GM12878 (cell line): Measurements from ENCODE around the gene USE1. TPM values are rescaled to one million over a fixed set of nuclear protein-coding genes. Genes with fewer than 3 reads are reported as not detected.

ENCODE experiments used
- ATAC-seq: fragments of 200-7000 bp; cut with Tn5 transposase; 3 replicates; pipeline ENCODE4 v1.9.1; 2020; ENCODE audit warnings: mild to moderate bottlenecking, moderate library complexity
- BruUV-seq: library from RNA; stranded (reverse); fragments of 400-500 nt; replicated peaks from 2 replicates; lab custom pipeline; 2021; lab: Mats Ljungman, UMichigan
- CTCF ChIA-PET: fragments of 300-600 bp; sonication (Branson Sonifier 250); formaldehyde crosslinking; extraction: SDS; loops from one replicate; lab custom pipeline; 2021; ENCODE audit warnings: inconsistent platforms; lab: Yijun Ruan, JAX
- POLR2A ChIA-PET: fragments of 350-600 bp; formaldehyde crosslinking; extraction: SDS; loops from one replicate; lab custom pipeline; 2021; ENCODE audit warnings: inconsistent platforms; lab: Charles Lee
- RAD21 ChIA-PET: fragments of 300-600 bp; sonication (Branson Sonifier 250); formaldehyde crosslinking; loops from one replicate; lab custom pipeline; 2023; ENCODE audit warnings: antibody characterized with exemption; ENCODE audit not compliant: unreplicated experiment; lab: Charles Lee
- SMC1A ChIA-PET: fragments of 300-600 bp; sonication (Branson Sonifier 250); formaldehyde crosslinking; loops from one replicate; lab custom pipeline; 2023; ENCODE audit not compliant: unreplicated experiment, uncharacterized antibody; lab: Charles Lee
- DNase-seq: peaks from one replicate; pipeline ENCODE4 v3.0.0-alpha.2; 2011; ENCODE audit warnings: low read depth, low spot score
- FAIRE-seq: peaks from 3 replicates; lab custom pipeline; 2011; peaks lifted over from hg19 to GRCh38; lab: Jason Lieb, UNC
- H2AFZ ChIP-seq: 2 replicates; pipeline ENCODE4 v1.6.0; 2011; ENCODE audit warnings: low read depth, low read length, control low read depth; ENCODE audit not compliant: control insufficient read depth
- H3K27ac ChIP-seq: 2 replicates; pipeline ENCODE4 v1.5.1; 2011; ENCODE audit warnings: control low read depth; ENCODE audit not compliant: control insufficient read depth, insufficient read depth
- H3K27me3 ChIP-seq, 2 experiments: replicated peaks in 1 of 2; 2 replicates each; pipeline versions ENCODE4 v1.6.0 to v1.6.1; 2011; ENCODE audit warnings: low read length in 1 of 2; ENCODE audit not compliant: control insufficient read depth in 2 of 2, insufficient read depth in 2 of 2
- H3K36me3 ChIP-seq, 2 experiments: 2 replicates each; pipeline ENCODE4 v1.5.1; 2011; ENCODE audit warnings: low read length in 1 of 2; ENCODE audit not compliant: control insufficient read depth in 2 of 2, insufficient read depth in 2 of 2
- H3K4me1 ChIP-seq: 2 replicates; pipeline ENCODE4 v1.6.1; 2011; ENCODE audit warnings: mild to moderate bottlenecking, low read length, moderate library complexity, mixed read lengths; ENCODE audit not compliant: control insufficient read depth, insufficient read depth
- H3K4me2 ChIP-seq: 2 replicates; pipeline ENCODE4 v1.6.0; 2011; ENCODE audit warnings: control low read depth; ENCODE audit not compliant: control insufficient read depth, insufficient read depth
- H3K4me3 ChIP-seq: fragments of 200-600 bp; sonication (generic); 2 replicates; pipeline ENCODE4 v1.5.1; 2016
- H3K79me2 ChIP-seq: 2 replicates; pipeline ENCODE4 v1.6.0; 2011; ENCODE audit warnings: low read length; ENCODE audit not compliant: control insufficient read depth, insufficient read depth
- H3K9ac ChIP-seq: 2 replicates; pipeline ENCODE4 v1.8.0; 2011; ENCODE audit warnings: low read length, control low read depth, mixed read lengths; ENCODE audit not compliant: control insufficient read depth, insufficient read depth
- H3K9me3 ChIP-seq: replicated peaks from 3 replicates; pipeline ENCODE4 v1.5.1; 2011; ENCODE audit warnings: mild to moderate bottlenecking, low read length; ENCODE audit not compliant: control insufficient read depth, insufficient read depth
- H4K20me1 ChIP-seq: 2 replicates; pipeline ENCODE4 v1.6.0; 2011; ENCODE audit not compliant: control insufficient read depth, insufficient read depth
- BMI1 ChIP-seq: fragments of 450-650 bp; IDR thresholded peaks from 2 replicates; pipeline ENCODE4 v1.6.1; 2016; ENCODE audit warnings: mild to moderate bottlenecking, moderate library complexity, borderline replicate concordance
- BRCA1 ChIP-seq: IDR thresholded peaks from 2 replicates; pipeline ENCODE4 v1.6.1; 2011; ENCODE audit warnings: low read depth, low read length, improper control_type of control experiment
- CHD2 ChIP-seq: IDR thresholded peaks from 2 replicates; pipeline ENCODE4 v1.6.1; 2011; ENCODE audit warnings: low read depth, low read length, improper control_type of control experiment, borderline replicate concordance
- MEF2A ChIP-seq: IDR thresholded peaks from 2 replicates; pipeline ENCODE4 v1.6.1; 2011; ENCODE audit warnings: low read depth, mild to moderate bottlenecking, low read length, moderate library complexity; ENCODE audit not compliant: insufficient read depth
- NR2C2 ChIP-seq: IDR thresholded peaks from 2 replicates; pipeline ENCODE4 v1.6.1; 2011; ENCODE audit warnings: borderline replicate concordance, low read depth; ENCODE audit not compliant: control insufficient read depth, insufficient read length
- POLR2A ChIP-seq: IDR thresholded peaks from 2 replicates; pipeline ENCODE4 v1.6.1; 2011; ENCODE audit warnings: low read depth, mild to moderate bottlenecking, low read length
- SMAD1 ChIP-seq: fragments of 450-650 bp; IDR thresholded peaks from 2 replicates; pipeline ENCODE4 v1.6.1; 2018; ENCODE audit warnings: mild to moderate bottlenecking, low read depth; ENCODE audit not compliant: partially characterized antibody
- SRF ChIP-seq, 2 experiments: IDR thresholded peaks; 2 replicates each; pipeline ENCODE4 v1.6.1; 2011; ENCODE audit warnings: low read depth in 2 of 2, low read length in 2 of 2, mild to moderate bottlenecking in 1 of 2, moderate library complexity in 1 of 2
- TCF12 ChIP-seq: IDR thresholded peaks from 2 replicates; pipeline ENCODE4 v1.6.1; 2011; ENCODE audit warnings: low read depth, mild to moderate bottlenecking, low read length
- WGBS: methylation state at CpG from one replicate; pipeline ENCODE4 v1.1.6; 2016; ENCODE audit warnings: low lambda C conversion rate; ENCODE audit not compliant: insufficient replicate concordance, insufficient coverage; ENCODE audit errors: missing lambda C conversion rate; 5-methylcytosine and 5-hydroxymethylcytosine counted together
- in situ Hi-C: fragments of 300-500 bp; cut with MboI; formaldehyde crosslinking; loops from 9 replicates; pipeline ENCODE4 v1.14.3; 2018; ENCODE audit warnings: mixed read lengths
- intact Hi-C: fragments of 100-400 bp; cut with micrococcal nuclease; formaldehyde crosslinking; loops from one replicate; pipeline ENCODE4 v1.14.2; 2022; ENCODE audit not compliant: unreplicated experiment
- polyA plus RNA-seq, 11 experiments: library from polyadenylated mRNA; depleted of rRNA in 4 of 11; unstranded in 6 of 11; stranded (reverse) in 5 of 11; fragments of >200 nt; fragmentation: Nextera tagmentation in 4 of 11; fragmentation: Illumina TruSeq in 1 of 11; extraction: Ambion mirVana in 4 of 11; extraction: Trizol in 1 of 11; gene quantifications; 1 replicate in 1 of 11; 2 replicates in 10 of 11; pipeline versions ENCODE4 v1.2.1 to v1.2.3, GENCODE V29; 2011 to 2016; ENCODE audit warnings: inconsistent platforms in 2 of 11, missing spikeins in 2 of 11, low read depth in 1 of 11
- total RNA-seq, 4 experiments: library from RNA; depleted of rRNA in 3 of 4; stranded (reverse); fragments of >200 nt in 3 of 4; fragmentation: Illumina TruSeq in 1 of 4; extraction: Trizol in 1 of 4; gene quantifications; 2 replicates each; pipeline versions ENCODE4 v1.2.1 to v1.2.3, GENCODE V29; 2013 to 2021
- TF ChIP-seq, protein P1 (sequence below): IDR thresholded peaks from 2 replicates; pipeline ENCODE4 v1.6.1; 2012; ENCODE audit warnings: low read length, inconsistent platforms
- TF ChIP-seq, protein P2 (sequence below): fragments of 450-650 bp; IDR thresholded peaks from 2 replicates; pipeline ENCODE4 v1.6.1; 2017; ENCODE audit warnings: mild to moderate bottlenecking, moderate library complexity
- TF ChIP-seq, protein P3 (sequence below): IDR thresholded peaks from 2 replicates; pipeline ENCODE4 v1.6.1; 2012; ENCODE audit warnings: improper control_type of control experiment, low read depth, low read length; ENCODE audit not compliant: insufficient replicate concordance

Gene USE1
- total and polyA plus RNA-seq, 10 of the 15 experiments (the other 5 are each of a cell fraction or from before 2014, with no cell fraction given), result 9.7 to 24.0 (median 16.1) TPM

DNA sequence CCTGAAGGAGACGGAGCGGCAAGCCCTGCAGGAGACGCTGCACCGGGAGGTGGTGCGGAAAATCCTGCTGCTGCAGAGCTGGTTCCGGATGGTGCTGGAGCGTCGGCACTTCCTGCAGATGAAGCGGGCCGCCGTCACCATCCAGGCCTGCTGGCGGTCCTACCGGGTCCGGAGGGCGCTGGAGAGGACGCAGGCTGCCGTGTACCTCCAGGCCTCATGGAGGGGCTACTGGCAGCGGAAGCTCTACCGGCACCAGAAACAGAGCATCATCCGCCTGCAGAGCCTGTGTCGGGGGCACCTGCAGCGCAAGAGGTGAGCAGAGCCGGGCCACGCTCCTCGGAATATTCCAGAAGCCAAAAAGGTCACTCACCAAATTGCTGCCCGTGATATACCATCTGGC is 22.4 kb upstream of the USE1 start:
- Histone ChIP-seq H3K9me3 (no peaks in the 10 kb centered on the region), H3K36me3 (peaks cover 25 to 37% of the 10 kb centered on the region in 2 experiments; a peak in 3 of 4 replicates), H3K4me1 (no peaks in the 10 kb centered on the region), H3K4me2 (no peak overlapping the region), H3K9ac (no peak overlapping the region), H3K27ac (no peak overlapping the region), H3K79me2 (no peaks in the 10 kb centered on the region), H3K27me3 (no peaks in the 10 kb centered on the region), H4K20me1 (no peaks in the 10 kb centered on the region), H3K4me3 (no peak overlapping the region), H2AFZ (no peak overlapping the region)
- ChIA-PET RAD21 (no interaction called here), POLR2A (no interaction called here), SMC1A (no interaction called here), CTCF (no interaction called here)
- ATAC-seq (no peak), FAIRE-seq (no peak), DNase-seq (no peak)
- no TSS peak for BruUV-seq
- 98% methylated on average over 23 of the region's 26 CpGs for WGBS
- in situ Hi-C loops, result no loop called here
- intact Hi-C loops, result no loop called here
- TF ChIP-seq NR2C2 (no peak), SMAD1 (no peak), BMI1 (no peak), CHD2 (no peak), MEF2A (no peak), TCF12 (no peak), SRF (IDR thresholded peaks at IDR 0.05; ENCODE audit: low read depth in 2 of 2, low read length in 2 of 2) (no peak), POLR2A (no peak), BRCA1 (no peak)
- TF ChIP-seq, protein P1, sequence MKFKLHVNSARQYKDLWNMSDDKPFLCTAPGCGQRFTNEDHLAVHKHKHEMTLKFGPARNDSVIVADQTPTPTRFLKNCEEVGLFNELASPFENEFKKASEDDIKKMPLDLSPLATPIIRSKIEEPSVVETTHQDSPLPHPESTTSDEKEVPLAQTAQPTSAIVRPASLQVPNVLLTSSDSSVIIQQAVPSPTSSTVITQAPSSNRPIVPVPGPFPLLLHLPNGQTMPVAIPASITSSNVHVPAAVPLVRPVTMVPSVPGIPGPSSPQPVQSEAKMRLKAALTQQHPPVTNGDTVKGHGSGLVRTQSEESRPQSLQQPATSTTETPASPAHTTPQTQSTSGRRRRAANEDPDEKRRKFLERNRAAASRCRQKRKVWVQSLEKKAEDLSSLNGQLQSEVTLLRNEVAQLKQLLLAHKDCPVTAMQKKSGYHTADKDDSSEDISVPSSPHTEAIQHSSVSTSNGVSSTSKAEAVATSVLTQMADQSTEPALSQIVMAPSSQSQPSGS, result no peak
- TF ChIP-seq, protein P2, sequence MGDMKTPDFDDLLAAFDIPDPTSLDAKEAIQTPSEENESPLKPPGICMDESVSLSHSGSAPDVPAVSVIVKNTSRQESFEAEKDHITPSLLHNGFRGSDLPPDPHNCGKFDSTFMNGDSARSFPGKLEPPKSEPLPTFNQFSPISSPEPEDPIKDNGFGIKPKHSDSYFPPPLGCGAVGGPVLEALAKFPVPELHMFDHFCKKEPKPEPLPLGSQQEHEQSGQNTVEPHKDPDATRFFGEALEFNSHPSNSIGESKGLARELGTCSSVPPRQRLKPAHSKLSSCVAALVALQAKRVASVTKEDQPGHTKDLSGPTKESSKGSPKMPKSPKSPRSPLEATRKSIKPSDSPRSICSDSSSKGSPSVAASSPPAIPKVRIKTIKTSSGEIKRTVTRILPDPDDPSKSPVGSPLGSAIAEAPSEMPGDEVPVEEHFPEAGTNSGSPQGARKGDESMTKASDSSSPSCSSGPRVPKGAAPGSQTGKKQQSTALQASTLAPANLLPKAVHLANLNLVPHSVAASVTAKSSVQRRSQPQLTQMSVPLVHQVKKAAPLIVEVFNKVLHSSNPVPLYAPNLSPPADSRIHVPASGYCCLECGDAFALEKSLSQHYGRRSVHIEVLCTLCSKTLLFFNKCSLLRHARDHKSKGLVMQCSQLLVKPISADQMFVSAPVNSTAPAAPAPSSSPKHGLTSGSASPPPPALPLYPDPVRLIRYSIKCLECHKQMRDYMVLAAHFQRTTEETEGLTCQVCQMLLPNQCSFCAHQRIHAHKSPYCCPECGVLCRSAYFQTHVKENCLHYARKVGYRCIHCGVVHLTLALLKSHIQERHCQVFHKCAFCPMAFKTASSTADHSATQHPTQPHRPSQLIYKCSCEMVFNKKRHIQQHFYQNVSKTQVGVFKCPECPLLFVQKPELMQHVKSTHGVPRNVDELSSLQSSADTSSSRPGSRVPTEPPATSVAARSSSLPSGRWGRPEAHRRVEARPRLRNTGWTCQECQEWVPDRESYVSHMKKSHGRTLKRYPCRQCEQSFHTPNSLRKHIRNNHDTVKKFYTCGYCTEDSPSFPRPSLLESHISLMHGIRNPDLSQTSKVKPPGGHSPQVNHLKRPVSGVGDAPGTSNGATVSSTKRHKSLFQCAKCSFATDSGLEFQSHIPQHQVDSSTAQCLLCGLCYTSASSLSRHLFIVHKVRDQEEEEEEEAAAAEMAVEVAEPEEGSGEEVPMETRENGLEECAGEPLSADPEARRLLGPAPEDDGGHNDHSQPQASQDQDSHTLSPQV, result no peak
- TF ChIP-seq, protein P3, sequence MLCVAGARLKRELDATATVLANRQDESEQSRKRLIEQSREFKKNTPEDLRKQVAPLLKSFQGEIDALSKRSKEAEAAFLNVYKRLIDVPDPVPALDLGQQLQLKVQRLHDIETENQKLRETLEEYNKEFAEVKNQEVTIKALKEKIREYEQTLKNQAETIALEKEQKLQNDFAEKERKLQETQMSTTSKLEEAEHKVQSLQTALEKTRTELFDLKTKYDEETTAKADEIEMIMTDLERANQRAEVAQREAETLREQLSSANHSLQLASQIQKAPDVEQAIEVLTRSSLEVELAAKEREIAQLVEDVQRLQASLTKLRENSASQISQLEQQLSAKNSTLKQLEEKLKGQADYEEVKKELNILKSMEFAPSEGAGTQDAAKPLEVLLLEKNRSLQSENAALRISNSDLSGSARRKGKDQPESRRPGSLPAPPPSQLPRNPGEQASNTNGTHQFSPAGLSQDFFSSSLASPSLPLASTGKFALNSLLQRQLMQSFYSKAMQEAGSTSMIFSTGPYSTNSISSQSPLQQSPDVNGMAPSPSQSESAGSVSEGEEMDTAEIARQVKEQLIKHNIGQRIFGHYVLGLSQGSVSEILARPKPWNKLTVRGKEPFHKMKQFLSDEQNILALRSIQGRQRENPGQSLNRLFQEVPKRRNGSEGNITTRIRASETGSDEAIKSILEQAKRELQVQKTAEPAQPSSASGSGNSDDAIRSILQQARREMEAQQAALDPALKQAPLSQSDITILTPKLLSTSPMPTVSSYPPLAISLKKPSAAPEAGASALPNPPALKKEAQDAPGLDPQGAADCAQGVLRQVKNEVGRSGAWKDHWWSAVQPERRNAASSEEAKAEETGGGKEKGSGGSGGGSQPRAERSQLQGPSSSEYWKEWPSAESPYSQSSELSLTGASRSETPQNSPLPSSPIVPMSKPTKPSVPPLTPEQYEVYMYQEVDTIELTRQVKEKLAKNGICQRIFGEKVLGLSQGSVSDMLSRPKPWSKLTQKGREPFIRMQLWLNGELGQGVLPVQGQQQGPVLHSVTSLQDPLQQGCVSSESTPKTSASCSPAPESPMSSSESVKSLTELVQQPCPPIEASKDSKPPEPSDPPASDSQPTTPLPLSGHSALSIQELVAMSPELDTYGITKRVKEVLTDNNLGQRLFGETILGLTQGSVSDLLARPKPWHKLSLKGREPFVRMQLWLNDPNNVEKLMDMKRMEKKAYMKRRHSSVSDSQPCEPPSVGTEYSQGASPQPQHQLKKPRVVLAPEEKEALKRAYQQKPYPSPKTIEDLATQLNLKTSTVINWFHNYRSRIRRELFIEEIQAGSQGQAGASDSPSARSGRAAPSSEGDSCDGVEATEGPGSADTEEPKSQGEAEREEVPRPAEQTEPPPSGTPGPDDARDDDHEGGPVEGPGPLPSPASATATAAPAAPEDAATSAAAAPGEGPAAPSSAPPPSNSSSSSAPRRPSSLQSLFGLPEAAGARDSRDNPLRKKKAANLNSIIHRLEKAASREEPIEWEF, result no peak
